ENCODE data around the gene RABGAP1.

DNA sequence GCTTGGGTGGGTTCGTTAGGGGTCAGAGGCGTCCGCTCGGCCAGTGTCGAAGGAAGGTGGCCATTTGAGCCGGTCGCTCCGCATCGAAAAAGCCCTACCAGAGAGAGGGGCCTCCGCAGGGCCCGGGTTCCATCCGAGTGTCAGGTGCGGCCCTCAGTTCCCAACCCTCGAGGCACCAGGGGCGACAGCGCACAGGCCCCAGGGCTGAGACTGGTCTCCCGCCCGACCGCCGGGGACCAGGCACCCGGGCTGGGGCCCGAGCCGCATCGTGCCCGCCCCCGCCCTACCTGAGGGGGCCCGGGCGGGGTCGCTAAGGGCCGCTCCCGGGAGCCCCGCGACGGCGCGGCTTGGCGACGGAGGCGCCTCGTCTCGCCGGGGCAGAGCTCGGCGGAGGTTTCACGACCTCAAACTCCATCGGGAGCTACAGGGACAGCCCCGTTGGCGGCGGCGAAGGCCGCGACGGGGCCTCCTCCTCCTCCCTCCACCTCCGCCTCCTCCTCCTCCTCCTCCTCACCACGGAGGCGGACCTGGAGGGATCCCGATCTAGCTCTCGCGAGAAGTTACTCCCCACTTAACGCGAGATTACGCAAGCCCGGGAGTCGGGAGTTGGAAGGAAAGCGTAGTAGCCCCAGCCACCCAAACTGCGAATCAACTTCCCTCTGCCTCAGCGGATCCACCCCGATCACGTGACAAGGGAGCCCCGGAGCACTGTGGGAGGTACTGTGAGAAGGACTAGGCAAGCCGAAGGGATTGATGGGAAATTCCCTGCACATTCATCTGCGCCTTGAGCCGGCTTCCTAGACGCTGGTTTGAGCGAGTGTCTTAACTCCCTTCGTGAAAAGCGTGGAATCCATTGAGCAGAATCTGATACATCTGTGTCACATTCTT lies 35.8 kb upstream of the RABGAP1 start, which contains the start of gene RC3H2:
- TF ChIP-seq POLR2A (IDR thresholded peaks at IDR 0.05; ENCODE audit: low read length), result peak; percentile 98
- TF ChIP-seq GATA1 (IDR thresholded peaks at IDR 0.05; ENCODE audit: low read depth, low read length), result no peak

All from erythroblast (primary cell).